SK-N-SH (cell line): Measurements from ENCODE around the gene TGFB2. TPM values are rescaled to one million over a fixed set of nuclear protein-coding genes. Genes with fewer than 3 reads are reported as not detected.
A peak's percentile ranks its signal among the peaks of the same experiment; 100 is the strongest.

Source experiments
- CTCF ChIA-PET: fragments of 300-600, 350-600 bp; formaldehyde crosslinking; extraction: SDS; loops from one replicate; lab custom pipeline; 2021; lab: Yijun Ruan, JAX
- POLR2A ChIA-PET: fragments of 350-600 bp; sonication (Branson Sonifier 250); formaldehyde crosslinking; extraction: SDS; loops from one replicate; lab custom pipeline; 2020; ENCODE audit warnings: antibody characterized with exemption, inconsistent platforms; lab: Yijun Ruan, JAX
- DNase-seq: peaks from one replicate; pipeline ENCODE4 v3.0.0; 2012
- H2AFZ ChIP-seq: fragments of 200-600 bp; sonication (generic); 2 replicates; pipeline ENCODE4 v1.8.1; 2016; ENCODE audit warnings: antibody characterized with exemption, mild to moderate bottlenecking, low read depth
- H3F3A ChIP-seq: fragments of 200-600 bp; sonication (generic); replicated peaks from 2 replicates; pipeline ENCODE3; 2016; ENCODE audit warnings: antibody characterized with exemption, mild to moderate bottlenecking; ENCODE audit not compliant: insufficient read depth
- H3K27ac ChIP-seq, 2 experiments: fragments of 200-500 bp in 1 of 2; fragments of 200-600 bp in 1 of 2; sonication (Bioruptor generic) in 1 of 2; sonication (generic), shearing (Covaris generic) in 1 of 2; 2 replicates each; pipeline versions ENCODE4 v1.5.1 to v1.6.1; 2014 to 2016; ENCODE audit warnings: low read depth in 2 of 2, inconsistent platforms in 1 of 2, low read length in 1 of 2, mild to moderate bottlenecking in 1 of 2, mixed read lengths in 1 of 2
- H3K27me3 ChIP-seq: fragments of 200-600 bp; sonication (generic), shearing (Covaris generic); 2 replicates; pipeline ENCODE4 v1.6.1; 2016; ENCODE audit warnings: mixed run types; ENCODE audit not compliant: insufficient read depth
- H3K36me3 ChIP-seq, 2 experiments: fragments of 200-500 bp in 1 of 2; fragments of 200-600 bp in 1 of 2; sonication (Bioruptor generic) in 1 of 2; sonication (generic) in 1 of 2; replicated peaks in 1 of 2; 2 replicates each; pipeline versions ENCODE3 to v1.5.1; 2014 to 2016; ENCODE audit warnings: low read length in 1 of 2, mild to moderate bottlenecking in 1 of 2; ENCODE audit not compliant: insufficient read depth in 2 of 2, control insufficient read depth in 1 of 2
- H3K4me1 ChIP-seq, 2 experiments: fragments of 200-500 bp in 1 of 2; fragments of 200-600 bp in 1 of 2; sonication (Bioruptor generic) in 1 of 2; sonication (generic), shearing (Covaris generic) in 1 of 2; 2 replicates each; pipeline versions ENCODE4 v1.5.1 to v1.6.1; 2014 to 2016; ENCODE audit warnings: low read depth in 1 of 2, low read length in 1 of 2, mixed run types in 1 of 2; ENCODE audit not compliant: insufficient read depth in 2 of 2, control insufficient read depth in 1 of 2
- H3K4me2 ChIP-seq: fragments of 200-600 bp; sonication (generic), shearing (Covaris generic); 2 replicates; pipeline ENCODE4 v1.6.1; 2017; ENCODE audit warnings: mixed run types
- H3K4me3 ChIP-seq, 2 experiments: fragments of 200-500 bp in 1 of 2; fragments of 200-600 bp in 1 of 2; sonication (Bioruptor generic) in 1 of 2; sonication (generic), shearing (Covaris generic) in 1 of 2; 2 replicates each; pipeline versions ENCODE4 v1.5.1 to v1.8.1; 2014 to 2016; ENCODE audit warnings: low read depth in 2 of 2, inconsistent platforms in 1 of 2, low read length in 1 of 2, mild to moderate bottlenecking in 1 of 2, mixed read lengths in 1 of 2, moderate library complexity in 1 of 2
- H3K79me2 ChIP-seq: fragments of 200-600 bp; sonication (generic); 2 replicates; pipeline ENCODE4 v1.8.1; 2017; ENCODE audit warnings: mild to moderate bottlenecking; ENCODE audit not compliant: insufficient read depth
- H3K9ac ChIP-seq: fragments of 200-600 bp; sonication (generic); 2 replicates; pipeline ENCODE4 v1.6.1; 2017; ENCODE audit warnings: mixed run types
- H3K9me2 ChIP-seq: fragments of 200-600 bp; sonication (generic); 2 replicates; pipeline ENCODE4 v1.6.1; 2017; ENCODE audit warnings: mixed run types
- H3K9me3 ChIP-seq: fragments of 200-600 bp; sonication (generic); 2 replicates; pipeline ENCODE4 v1.6.1; 2017; ENCODE audit warnings: mixed run types, mild to moderate bottlenecking, moderate library complexity
- H4K20me1 ChIP-seq: fragments of 200-600 bp; sonication (generic); 2 replicates; pipeline ENCODE4 v1.6.1; 2017; ENCODE audit warnings: mild to moderate bottlenecking, mixed run types; ENCODE audit not compliant: insufficient read depth
- CHD2 ChIP-seq: fragments of 150-350 bp; IDR thresholded peaks from 2 replicates; pipeline ENCODE4 v1.6.1; 2018; ENCODE audit warnings: low read length; ENCODE audit not compliant: partially characterized antibody
- ELF1 ChIP-seq: IDR thresholded peaks from 2 replicates; pipeline ENCODE4 v1.4.0; 2012
- EP300 ChIP-seq, 2 experiments: IDR thresholded peaks; 2 replicates each; pipeline versions ENCODE4 v1.4.0 to v1.6.1; 2012; ENCODE audit warnings: borderline replicate concordance in 1 of 2, low read depth in 1 of 2, low read length in 1 of 2
- EZH2phosphoT487 ChIP-seq: fragments of 200-600 bp; sonication (generic); IDR thresholded peaks from 2 replicates; pipeline ENCODE4 v1.6.1; 2017; ENCODE audit warnings: low read depth, mixed run types, mild to moderate bottlenecking, antibody characterized with exemption, moderate library complexity, borderline replicate concordance
- FOSL2 ChIP-seq: IDR thresholded peaks from 2 replicates; pipeline ENCODE4 v1.4.0; 2012; ENCODE audit warnings: low read depth, mild to moderate bottlenecking, moderate library complexity, borderline replicate concordance
- FOXM1 ChIP-seq: IDR thresholded peaks from 2 replicates; pipeline ENCODE4 v1.4.0; 2012; ENCODE audit warnings: low read depth, mild to moderate bottlenecking
- GABPA ChIP-seq: IDR thresholded peaks from 2 replicates; pipeline ENCODE4 v1.4.0; 2012; ENCODE audit warnings: low read depth, mild to moderate bottlenecking
- GATA2 ChIP-seq: sonication (generic); formaldehyde crosslinking; IDR thresholded peaks from 2 replicates; pipeline ENCODE4 v1.5.0; 2020; ENCODE audit warnings: mild to moderate bottlenecking, missing genetic modification reagents
- JUND ChIP-seq: IDR thresholded peaks from 2 replicates; pipeline ENCODE4 v1.4.0; 2012
- NRF1 ChIP-seq: IDR thresholded peaks from 2 replicates; pipeline ENCODE4 v1.6.1; 2012; ENCODE audit warnings: low read depth, mild to moderate bottlenecking, low read length
- PBX3 ChIP-seq: IDR thresholded peaks from 2 replicates; pipeline ENCODE4; 2012
- RFX5 ChIP-seq: IDR thresholded peaks from 2 replicates; pipeline ENCODE4 v1.6.1; 2012; ENCODE audit warnings: mild to moderate bottlenecking, improper control_type of control experiment, low read length
- TEAD4 ChIP-seq: IDR thresholded peaks from 2 replicates; pipeline ENCODE4 v1.4.0; 2012; ENCODE audit warnings: mild to moderate bottlenecking, borderline replicate concordance; ENCODE audit not compliant: insufficient read depth
- USF1 ChIP-seq: IDR thresholded peaks from 2 replicates; pipeline ENCODE4 v1.4.0; 2012; ENCODE audit warnings: low read depth, borderline replicate concordance
- YY1 ChIP-seq: IDR thresholded peaks from 2 replicates; pipeline ENCODE4 v1.4.0; 2012; ENCODE audit warnings: low read depth, mild to moderate bottlenecking
- WGBS: methylation state at CpG from one replicate; pipeline ENCODE4 v1.1.6; 2017; ENCODE audit warnings: low lambda C conversion rate; 5-methylcytosine and 5-hydroxymethylcytosine counted together
- polyA plus RNA-seq, 3 experiments: library from polyadenylated mRNA; depleted of rRNA; stranded (reverse); fragments of >200 nt; gene quantifications; 2 replicates each; pipeline ENCODE4 v1.2.3, GENCODE V29; 2012
- TF ChIP-seq, protein P1 (sequence below): IDR thresholded peaks from 2 replicates; pipeline ENCODE4 v1.6.1; 2012; ENCODE audit warnings: mild to moderate bottlenecking, low read depth, low read length, moderate library complexity
- TF ChIP-seq, protein P2 (sequence below): IDR thresholded peaks from 2 replicates; pipeline ENCODE4 v1.4.0; 2012; ENCODE audit warnings: low read depth, borderline replicate concordance

The TGFB2 gene
- polyA plus RNA-seq, 1 of the 3 experiments (the other 2 are of a cell fraction) = 2.4 TPM

DNA sequence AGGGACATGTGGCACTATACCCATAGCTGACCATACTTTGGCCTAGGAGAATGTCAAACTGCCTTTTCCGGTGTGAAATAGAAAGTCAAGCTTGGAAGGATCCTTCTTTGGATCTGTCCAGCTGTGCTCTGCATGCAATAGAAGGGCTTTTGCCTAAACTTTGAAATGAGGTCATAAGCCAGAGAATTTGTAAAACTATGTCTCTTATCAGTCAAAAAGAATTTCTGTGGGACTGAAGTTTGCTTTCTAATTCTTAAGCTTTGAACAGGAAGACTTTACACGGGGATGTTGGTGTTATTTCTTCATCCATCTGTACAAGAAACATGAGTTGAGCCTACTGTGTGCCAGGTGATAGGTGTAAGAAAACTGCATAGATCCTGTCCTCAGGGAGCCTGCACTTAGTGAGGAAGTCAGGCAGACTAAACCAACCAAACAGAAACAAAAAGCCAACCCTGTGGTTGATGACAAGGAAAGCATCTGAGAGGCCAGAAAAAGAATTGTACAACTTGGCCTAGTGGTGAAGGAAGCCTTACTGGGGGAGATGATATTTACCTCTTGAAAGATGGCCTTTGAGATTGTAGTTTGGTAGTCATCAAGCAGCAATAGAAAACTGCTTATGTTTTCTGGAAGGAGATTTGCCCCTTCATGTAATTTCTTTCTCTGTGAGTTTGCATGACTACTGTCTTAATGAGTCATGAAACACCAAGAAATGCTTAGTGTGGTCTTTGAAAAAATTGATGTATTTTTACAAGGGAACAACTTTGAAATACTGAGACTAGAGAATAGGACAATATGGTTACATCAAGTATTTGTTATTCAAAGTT, 24.8 kb downstream of the TGFB2 start:
- 0 out of 2 replicates have a peak, but pooled peaks have one; percentile 12 for TF ChIP-seq JUND
- no peak for TF ChIP-seq RFX5
- TF ChIP-seq, all 33 proteins: peak for 1
- POLR2A ChIA-PET = no interaction called here

GRCh38 chr1:218371927-218372672, 27.0 kb downstream of the TGFB2 start:
- Histone ChIP-seq H3K79me2 (no peaks in the 10 kb centered on the region), H3K4me2 (no peak overlapping the region), H3F3A (peaks cover 25% of the 10 kb centered on the region), H3K9ac (no peak overlapping the region), H3K27me3 (no peaks in the 10 kb centered on the region), H2AFZ (no peak overlapping the region), H3K9me2 (no peaks in the 10 kb centered on the region), H3K4me3 (no peak overlapping the region), H3K36me3 (no peaks in the 10 kb centered on the region), H3K27ac (no peak overlapping the region), H3K4me1 (peaks cover 8 to 28% of the 10 kb centered on the region in 2 experiments), H3K9me3 (no peaks in the 10 kb centered on the region), H4K20me1 (no peaks in the 10 kb centered on the region)
- WGBS = 76% methylated on average over 8 of the region's 8 CpGs
- ChIA-PET POLR2A (no interaction called here), CTCF (interaction anchor here (0.6 kb wide), 1 partner anchor 43 kb away, joined by 3 read pairs; no protein-coding TSS in a partner anchor)
- TF ChIP-seq, protein P1, sequence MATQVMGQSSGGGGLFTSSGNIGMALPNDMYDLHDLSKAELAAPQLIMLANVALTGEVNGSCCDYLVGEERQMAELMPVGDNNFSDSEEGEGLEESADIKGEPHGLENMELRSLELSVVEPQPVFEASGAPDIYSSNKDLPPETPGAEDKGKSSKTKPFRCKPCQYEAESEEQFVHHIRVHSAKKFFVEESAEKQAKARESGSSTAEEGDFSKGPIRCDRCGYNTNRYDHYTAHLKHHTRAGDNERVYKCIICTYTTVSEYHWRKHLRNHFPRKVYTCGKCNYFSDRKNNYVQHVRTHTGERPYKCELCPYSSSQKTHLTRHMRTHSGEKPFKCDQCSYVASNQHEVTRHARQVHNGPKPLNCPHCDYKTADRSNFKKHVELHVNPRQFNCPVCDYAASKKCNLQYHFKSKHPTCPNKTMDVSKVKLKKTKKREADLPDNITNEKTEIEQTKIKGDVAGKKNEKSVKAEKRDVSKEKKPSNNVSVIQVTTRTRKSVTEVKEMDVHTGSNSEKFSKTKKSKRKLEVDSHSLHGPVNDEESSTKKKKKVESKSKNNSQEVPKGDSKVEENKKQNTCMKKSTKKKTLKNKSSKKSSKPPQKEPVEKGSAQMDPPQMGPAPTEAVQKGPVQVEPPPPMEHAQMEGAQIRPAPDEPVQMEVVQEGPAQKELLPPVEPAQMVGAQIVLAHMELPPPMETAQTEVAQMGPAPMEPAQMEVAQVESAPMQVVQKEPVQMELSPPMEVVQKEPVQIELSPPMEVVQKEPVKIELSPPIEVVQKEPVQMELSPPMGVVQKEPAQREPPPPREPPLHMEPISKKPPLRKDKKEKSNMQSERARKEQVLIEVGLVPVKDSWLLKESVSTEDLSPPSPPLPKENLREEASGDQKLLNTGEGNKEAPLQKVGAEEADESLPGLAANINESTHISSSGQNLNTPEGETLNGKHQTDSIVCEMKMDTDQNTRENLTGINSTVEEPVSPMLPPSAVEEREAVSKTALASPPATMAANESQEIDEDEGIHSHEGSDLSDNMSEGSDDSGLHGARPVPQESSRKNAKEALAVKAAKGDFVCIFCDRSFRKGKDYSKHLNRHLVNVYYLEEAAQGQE = no peak
- no peak for TF ChIP-seq GABPA
- no peak for TF ChIP-seq FOSL2
- no peak for TF ChIP-seq JUND
- TF ChIP-seq GATA2 (CRISPR knock-in tag) = no peak
- TF ChIP-seq CHD2 = no peak
- no peak for TF ChIP-seq TEAD4
- no peak for TF ChIP-seq PBX3
- no peak for TF ChIP-seq FOXM1
- no peak for TF ChIP-seq ELF1
- TF ChIP-seq NRF1 = no peak
- no peak for TF ChIP-seq RFX5
- no peak for TF ChIP-seq EZH2phosphoT487
- no peak for TF ChIP-seq YY1
- TF ChIP-seq, protein P2, sequence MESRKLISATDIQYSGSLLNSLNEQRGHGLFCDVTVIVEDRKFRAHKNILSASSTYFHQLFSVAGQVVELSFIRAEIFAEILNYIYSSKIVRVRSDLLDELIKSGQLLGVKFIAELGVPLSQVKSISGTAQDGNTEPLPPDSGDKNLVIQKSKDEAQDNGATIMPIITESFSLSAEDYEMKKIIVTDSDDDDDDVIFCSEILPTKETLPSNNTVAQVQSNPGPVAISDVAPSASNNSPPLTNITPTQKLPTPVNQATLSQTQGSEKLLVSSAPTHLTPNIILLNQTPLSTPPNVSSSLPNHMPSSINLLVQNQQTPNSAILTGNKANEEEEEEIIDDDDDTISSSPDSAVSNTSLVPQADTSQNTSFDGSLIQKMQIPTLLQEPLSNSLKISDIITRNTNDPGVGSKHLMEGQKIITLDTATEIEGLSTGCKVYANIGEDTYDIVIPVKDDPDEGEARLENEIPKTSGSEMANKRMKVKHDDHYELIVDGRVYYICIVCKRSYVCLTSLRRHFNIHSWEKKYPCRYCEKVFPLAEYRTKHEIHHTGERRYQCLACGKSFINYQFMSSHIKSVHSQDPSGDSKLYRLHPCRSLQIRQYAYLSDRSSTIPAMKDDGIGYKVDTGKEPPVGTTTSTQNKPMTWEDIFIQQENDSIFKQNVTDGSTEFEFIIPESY = no peak
- no peak for TF ChIP-seq USF1
- TF ChIP-seq EP300 (IDR thresholded peaks at IDR 0.05; ENCODE audit: borderline replicate concordance in 1 of 2, low read depth in 1 of 2, low read length in 1 of 2) = no peak
- no peak for DNase-seq

More for the DNA sequence above, 24.8 kb downstream of the TGFB2 start:
- CTCF ChIA-PET = interaction anchor here (0.7 kb wide), 1 partner anchor 780 kb away, joined by 3 read pairs; no protein-coding TSS in a partner anchor
- H3F3A ChIP-seq = peaks cover 9% of the 10 kb centered on the region
- H3K9ac ChIP-seq = no peak overlapping the region
- no peaks in the 10 kb centered on the region for H3K36me3 ChIP-seq
- H3K79me2 ChIP-seq = no peaks in the 10 kb centered on the region
- 85% methylated on average over 2 of the region's 2 CpGs for WGBS
- H3K27ac ChIP-seq = peak overlapping the region in 1 of 2 experiments; percentile 9; a peak in 2 of 4 replicates
- H3K9me2 ChIP-seq = no peaks in the 10 kb centered on the region
- no peak overlapping the region for H3K4me2 ChIP-seq
- H3K4me1 ChIP-seq = peaks cover 10 to 12% of the 10 kb centered on the region in 2 experiments
- H3K9me3 ChIP-seq = no peaks in the 10 kb centered on the region
- DNase-seq = no peak
- no peak overlapping the region for H2AFZ ChIP-seq
- no peak overlapping the region for H3K4me3 ChIP-seq
- H3K27me3 ChIP-seq = no peaks in the 10 kb centered on the region
- no peaks in the 10 kb centered on the region for H4K20me1 ChIP-seq
